HL-60 (cell line): ENCODE results near the gene LCE4A.

Source experiments
- GABPA ChIP-seq: IDR thresholded peaks from 2 replicates; pipeline ENCODE4 v1.6.1; 2012; ENCODE audit warnings: low read depth
- POLR2AphosphoS5 ChIP-seq: IDR thresholded peaks from 2 replicates; pipeline ENCODE4 v1.6.1; 2012; ENCODE audit warnings: low read depth
- SPI1 ChIP-seq: IDR thresholded peaks from 2 replicates; pipeline ENCODE4 v1.6.1; 2012; ENCODE audit warnings: low read depth, mild to moderate bottlenecking, borderline replicate concordance

- no peak for TF ChIP-seq GABPA
- no peak for TF ChIP-seq SPI1
- no peak for TF ChIP-seq POLR2AphosphoS5
Observed at GRCh38 chr1:152718238-152718637, 10.3 kb downstream of the LCE4A start.
